Endothelial cell (in vitro differentiated cells): ENCODE data around the gene EMILIN1. TPM values are rescaled to one million over a fixed set of nuclear protein-coding genes. Genes with fewer than 3 reads are reported as not detected.

Experiments used
- DNase-seq: peaks from one replicate; pipeline ENCODE4 v3.0.0; 2021; ENCODE audit warnings: low spot score
- H3K27ac Mint-ChIP-seq: one replicate; pipeline ENCODE4 v1.8.0; 2021; ENCODE audit warnings: mixed read lengths, inconsistent platforms; ENCODE audit not compliant: unreplicated experiment
- H3K27me3 Mint-ChIP-seq: one replicate; pipeline ENCODE4 v1.8.0; 2021; ENCODE audit warnings: mild to moderate bottlenecking, moderate library complexity, mixed read lengths, inconsistent platforms; ENCODE audit not compliant: unreplicated experiment
- H3K36me3 Mint-ChIP-seq: one replicate; pipeline ENCODE4 v1.8.0; 2021; ENCODE audit warnings: mild to moderate bottlenecking, low read depth, mixed read lengths, inconsistent platforms; ENCODE audit not compliant: unreplicated experiment
- H3K4me1 Mint-ChIP-seq: one replicate; pipeline ENCODE4 v1.8.0; 2021; ENCODE audit warnings: mild to moderate bottlenecking, mixed read lengths, inconsistent platforms; ENCODE audit not compliant: unreplicated experiment
- H3K4me3 Mint-ChIP-seq: one replicate; pipeline ENCODE4 v1.8.0; 2021; ENCODE audit warnings: mild to moderate bottlenecking, mixed read lengths, inconsistent platforms; ENCODE audit not compliant: unreplicated experiment
- H3K9me3 Mint-ChIP-seq: one replicate; pipeline ENCODE4 v1.8.0; 2021; ENCODE audit warnings: mixed read lengths, inconsistent platforms; ENCODE audit not compliant: unreplicated experiment
- CTCF ChIP-seq: fragments of 200-600 bp; sonication (generic); IDR thresholded peaks from one replicate; pipeline ENCODE4 v1.5.0; 2021; ENCODE audit warnings: antibody characterized with exemption; ENCODE audit not compliant: unreplicated experiment
- total RNA-seq: library from RNA; stranded (reverse); fragmentation: NEBNext Ultra II Directional; extraction: Animal tissue kit (Norgen Biotek cat#: 25700); gene quantifications from one replicate; pipeline ENCODE4 v1.2.1, GENCODE V29; 2021; ENCODE audit not compliant: unreplicated experiment

EMILIN1 gene
- total RNA-seq, 1 donor from 2014 or later: 2.1 TPM

- TF ChIP-seq CTCF: no peak
- Mint-ChIP-seq H3K27ac (peak overlapping the region; percentile 99), H3K27me3 (peaks cover 33% of the 10 kb centered on the region), H3K9me3 (no peaks in the 10 kb centered on the region), H3K36me3 (peaks cover 31% of the 10 kb centered on the region), H3K4me1 (peaks cover 36% of the 10 kb centered on the region), H3K4me3 (peak overlapping the region; percentile 97)
- DNase-seq: peak; percentile 88
Observed at GRCh38 chr2:27050281-27050995, 28.0 kb upstream of the EMILIN1 start.

- Mint-ChIP-seq H3K36me3 (peaks cover 37% of the 10 kb centered on the region), H3K27ac (peak within 1 kb of the TSS; percentile 99), H3K4me3 (peak within 1 kb of the TSS; percentile 97), H3K27me3 (peaks cover 33% of the 10 kb centered on the region), H3K4me1 (peaks cover 36% of the 10 kb centered on the region), H3K9me3 (no peaks in the 10 kb centered on the region)
- TF ChIP-seq CTCF: no peak
- DNase-seq: peak; percentile 94
Observed at GRCh38 chr2:27050996-27051901, 27.2 kb upstream of the EMILIN1 start, which contains the start of gene AGBL5. AGBL5 (plus strand) TSS chr2:27051668; CDS start chr2:27052959, 1,291 bp downstream.

GRCh38 chr2:27051902-27052645, 26.3 kb upstream of the EMILIN1 start:
- DNase-seq: no peak
- Mint-ChIP-seq H3K36me3 (peaks cover 40% of the 10 kb centered on the region), H3K27ac (peak overlapping the region; percentile 81), H3K4me3 (peak overlapping the region; percentile 92), H3K4me1 (peaks cover 36% of the 10 kb centered on the region), H3K27me3 (peaks cover 33% of the 10 kb centered on the region), H3K9me3 (no peaks in the 10 kb centered on the region)
- TF ChIP-seq CTCF: no peak

GRCh38 chr2:27053321-27053720, 25.1 kb upstream of the EMILIN1 start:
- H3K9me3 Mint-ChIP-seq: no peaks in the 10 kb centered on the region
- no peak for DNase-seq
- H3K4me3 Mint-ChIP-seq: peak overlapping the region; percentile 92
- H3K36me3 Mint-ChIP-seq: peaks cover 44% of the 10 kb centered on the region
- H3K27me3 Mint-ChIP-seq: peaks cover 33% of the 10 kb centered on the region
- H3K27ac Mint-ChIP-seq: no peak overlapping the region
- TF ChIP-seq CTCF: no peak
- peaks cover 36% of the 10 kb centered on the region for H3K4me1 Mint-ChIP-seq
